Neural cell (in vitro differentiated cells): ENCODE measurements around the gene GLYATL3. TPM values are rescaled to one million over a fixed set of nuclear protein-coding genes. Genes with fewer than 3 reads are reported as not detected.

ENCODE experiments used
- H2AFZ ChIP-seq: fragments of 200-600, 300-800 bp; sonication (generic), shearing (Covaris generic); 2 replicates; pipeline ENCODE4 v1.6.0; 2014; ENCODE audit warnings: low read depth, mild to moderate bottlenecking, antibody characterized with exemption, low read length, moderate library complexity
- H3F3A ChIP-seq: fragments of 200-600 bp; shearing (Covaris generic); 2 replicates; pipeline ENCODE4 v1.6.1; 2016; ENCODE audit warnings: mild to moderate bottlenecking, moderate library complexity, mixed read lengths, antibody characterized with exemption, low read length; ENCODE audit not compliant: insufficient read depth, poor library complexity, severe bottlenecking
- H3K27ac ChIP-seq: fragments of 200-600, 300-800 bp; sonication (generic), shearing (Covaris generic); 2 replicates; pipeline ENCODE4 v1.5.1; 2014; ENCODE audit warnings: mild to moderate bottlenecking, low read length, moderate library complexity
- H3K27me3 ChIP-seq: fragments of 300-800, 200-600 bp; sonication (generic), shearing (Covaris generic); 2 replicates; pipeline ENCODE4 v1.6.0; 2014; ENCODE audit warnings: mild to moderate bottlenecking, low read depth, low read length, moderate library complexity; ENCODE audit not compliant: insufficient read depth
- H3K36me3 ChIP-seq: fragments of 300-800, 200-600 bp; sonication (generic), shearing (Covaris generic); 2 replicates; pipeline ENCODE4 v1.5.1; 2014; ENCODE audit warnings: mild to moderate bottlenecking, antibody characterized with exemption, low read length, moderate library complexity; ENCODE audit not compliant: insufficient read depth
- H3K4me2 ChIP-seq: fragments of 300-800, 200-600 bp; sonication (generic), shearing (Covaris generic); 2 replicates; pipeline ENCODE4 v1.6.0; 2014; ENCODE audit warnings: mild to moderate bottlenecking, low read length
- H3K4me3 ChIP-seq: fragments of 300-800, 200-600 bp; sonication (generic), shearing (Covaris generic); 2 replicates; pipeline ENCODE4 v1.5.1; 2014; ENCODE audit warnings: mild to moderate bottlenecking, low read length, moderate library complexity
- H3K79me2 ChIP-seq: fragments of 200-600 bp; shearing (Covaris generic); replicated peaks from 2 replicates; pipeline ENCODE4 v1.6.0; 2014; ENCODE audit warnings: mild to moderate bottlenecking, low read length, moderate library complexity; ENCODE audit not compliant: insufficient read depth
- H3K9ac ChIP-seq: fragments of 300-800, 200-600 bp; sonication (generic), shearing (Covaris generic); 2 replicates; pipeline ENCODE4 v1.6.1; 2016; ENCODE audit warnings: mild to moderate bottlenecking, low read length, mixed read lengths
- H3K9me2 ChIP-seq: fragments of 200-600 bp; shearing (Covaris generic); 2 replicates; pipeline ENCODE4 v1.6.1; 2016; ENCODE audit warnings: mild to moderate bottlenecking, low read length, mixed read lengths; ENCODE audit not compliant: insufficient read depth
- H3K9me3 ChIP-seq: fragments of 200-600, 300-800 bp; sonication (generic), shearing (Covaris generic); 2 replicates; pipeline ENCODE4 v1.6.1; 2016; ENCODE audit warnings: mild to moderate bottlenecking, mixed run types, low read length, moderate library complexity, mixed read lengths
- H4K20me1 ChIP-seq: fragments of 200-600 bp; shearing (Covaris generic); 2 replicates; pipeline ENCODE4 v1.6.1; 2016; ENCODE audit warnings: mild to moderate bottlenecking, mixed run types; ENCODE audit not compliant: insufficient read depth
- EP300 ChIP-seq: fragments of 450-650 bp; conservative IDR thresholded peaks from 2 replicates; pipeline ENCODE4 v1.6.1; 2014; ENCODE audit warnings: antibody characterized with exemption, mild to moderate bottlenecking, moderate library complexity; ENCODE audit not compliant: poor library complexity, severe bottlenecking
- EZH2 ChIP-seq: fragments of 200-600, 300-800 bp; shearing (Covaris generic), sonication (generic); IDR thresholded peaks from 2 replicates; pipeline ENCODE4 v1.6.1; 2014; ENCODE audit warnings: antibody characterized with exemption, low read length, borderline replicate concordance, mild to moderate bottlenecking; ENCODE audit not compliant: insufficient read depth, poor library complexity, severe bottlenecking
- MXI1 ChIP-seq: fragments of 450-650 bp; conservative IDR thresholded peaks from 2 replicates; pipeline ENCODE4 v1.6.1; 2014; ENCODE audit warnings: antibody characterized with exemption, mild to moderate bottlenecking; ENCODE audit not compliant: poor library complexity, severe bottlenecking
- POLR2AphosphoS5 ChIP-seq: IDR thresholded peaks from 2 replicates; pipeline ENCODE4 v1.6.1; 2012
- RAD21 ChIP-seq: fragments of 450-650 bp; conservative IDR thresholded peaks from 2 replicates; pipeline ENCODE4 v1.6.1; 2014; ENCODE audit warnings: antibody characterized with exemption, mild to moderate bottlenecking, moderate library complexity
- SMC3 ChIP-seq: fragments of 450-650 bp; conservative IDR thresholded peaks from 2 replicates; pipeline ENCODE4 v1.6.1; 2014; ENCODE audit warnings: antibody characterized with exemption, mild to moderate bottlenecking, moderate library complexity; ENCODE audit not compliant: poor library complexity
- TAF1 ChIP-seq: IDR thresholded peaks from 2 replicates; pipeline ENCODE4 v1.6.1; 2012; ENCODE audit warnings: low read depth
- polyA plus RNA-seq: library from polyadenylated mRNA; depleted of rRNA; stranded (reverse); fragments of >200 nt; gene quantifications from 2 replicates; pipeline ENCODE4 v1.2.3, GENCODE V29; 2014
- TF ChIP-seq, protein P1 (sequence below): fragments of 450-650 bp; IDR thresholded peaks from 2 replicates; pipeline ENCODE4 v1.5.1; 2014; ENCODE audit warnings: antibody characterized with exemption, mild to moderate bottlenecking, moderate library complexity; ENCODE audit not compliant: poor library complexity, severe bottlenecking
- TF ChIP-seq, protein P2 (sequence below): IDR thresholded peaks from 2 replicates; pipeline ENCODE4 v1.6.1; 2012; ENCODE audit warnings: borderline replicate concordance

GLYATL3 gene
- polyA plus RNA-seq, 1 donor from 2014 or later: not detected

GRCh38 chr6:49509342-49509741 lies 9.6 kb downstream of the GLYATL3 start:
- TF ChIP-seq POLR2AphosphoS5 (no peak), RAD21 (no peak), EP300 (no peak)
- Histone ChIP-seq H3K9me2 (no peaks in the 10 kb centered on the region), H3F3A (no peaks in the 10 kb centered on the region), H3K4me3 (no peak overlapping the region), H3K36me3 (no peaks in the 10 kb centered on the region), H3K27me3 (no peaks in the 10 kb centered on the region), H4K20me1 (no peaks in the 10 kb centered on the region), H3K79me2 (no peaks in the 10 kb centered on the region), H3K9ac (no peak overlapping the region), H3K27ac (no peak overlapping the region), H3K4me2 (no peak overlapping the region), H3K9me3 (no peaks in the 10 kb centered on the region), H2AFZ (no peak overlapping the region)

DNA sequence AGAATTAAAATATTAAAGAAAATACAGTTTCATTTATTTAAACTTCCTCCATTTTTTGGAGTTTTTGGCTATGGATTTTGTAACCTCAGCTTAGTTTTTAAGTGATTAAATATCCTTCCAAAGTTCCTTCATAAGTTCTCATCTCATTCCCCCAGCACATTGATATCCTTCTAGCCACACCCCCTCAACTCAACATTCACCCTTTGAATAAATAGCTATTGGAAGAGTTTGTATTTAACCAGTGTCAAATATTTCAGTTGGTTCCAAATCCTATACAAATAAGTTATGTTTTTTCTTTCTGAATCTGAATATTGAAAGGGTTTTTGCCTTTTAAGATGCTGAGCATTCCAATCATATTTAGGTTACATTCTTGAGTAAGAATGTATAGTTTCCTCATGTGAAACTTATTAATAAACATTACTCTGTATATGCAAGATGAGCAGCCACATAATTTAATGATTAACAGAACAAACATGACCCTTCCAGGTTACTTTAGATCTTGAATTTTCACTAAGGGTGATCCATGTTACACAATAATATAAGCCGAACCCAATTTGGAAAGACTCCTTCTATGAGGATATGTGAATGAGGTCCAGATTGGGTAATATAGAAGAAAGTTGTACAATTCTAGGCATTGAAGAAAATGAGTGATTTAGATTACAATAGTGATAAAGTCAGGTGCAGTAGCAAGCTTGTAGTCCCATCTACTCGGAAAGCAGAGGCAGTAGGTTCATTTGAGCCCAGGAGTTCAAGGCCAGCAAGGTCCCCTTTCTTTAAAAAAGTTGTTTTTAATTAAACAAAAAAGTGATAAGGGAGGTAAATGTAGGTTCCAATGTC lies 13.6 kb downstream of the GLYATL3 start:
- H3K27ac ChIP-seq: no peak overlapping the region
- H3K9ac ChIP-seq: no peak overlapping the region
- no peaks in the 10 kb centered on the region for H3K79me2 ChIP-seq
- no peaks in the 10 kb centered on the region for H3F3A ChIP-seq
- no peaks in the 10 kb centered on the region for H4K20me1 ChIP-seq
- TF ChIP-seq, protein P1, sequence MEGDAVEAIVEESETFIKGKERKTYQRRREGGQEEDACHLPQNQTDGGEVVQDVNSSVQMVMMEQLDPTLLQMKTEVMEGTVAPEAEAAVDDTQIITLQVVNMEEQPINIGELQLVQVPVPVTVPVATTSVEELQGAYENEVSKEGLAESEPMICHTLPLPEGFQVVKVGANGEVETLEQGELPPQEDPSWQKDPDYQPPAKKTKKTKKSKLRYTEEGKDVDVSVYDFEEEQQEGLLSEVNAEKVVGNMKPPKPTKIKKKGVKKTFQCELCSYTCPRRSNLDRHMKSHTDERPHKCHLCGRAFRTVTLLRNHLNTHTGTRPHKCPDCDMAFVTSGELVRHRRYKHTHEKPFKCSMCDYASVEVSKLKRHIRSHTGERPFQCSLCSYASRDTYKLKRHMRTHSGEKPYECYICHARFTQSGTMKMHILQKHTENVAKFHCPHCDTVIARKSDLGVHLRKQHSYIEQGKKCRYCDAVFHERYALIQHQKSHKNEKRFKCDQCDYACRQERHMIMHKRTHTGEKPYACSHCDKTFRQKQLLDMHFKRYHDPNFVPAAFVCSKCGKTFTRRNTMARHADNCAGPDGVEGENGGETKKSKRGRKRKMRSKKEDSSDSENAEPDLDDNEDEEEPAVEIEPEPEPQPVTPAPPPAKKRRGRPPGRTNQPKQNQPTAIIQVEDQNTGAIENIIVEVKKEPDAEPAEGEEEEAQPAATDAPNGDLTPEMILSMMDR: no peak
- TF ChIP-seq EP300 (no peak), SMC3 (no peak), MXI1 (no peak), RAD21 (no peak), POLR2AphosphoS5 (no peak), EZH2 (no peak), TAF1 (no peak)
- TF ChIP-seq, protein P2, sequence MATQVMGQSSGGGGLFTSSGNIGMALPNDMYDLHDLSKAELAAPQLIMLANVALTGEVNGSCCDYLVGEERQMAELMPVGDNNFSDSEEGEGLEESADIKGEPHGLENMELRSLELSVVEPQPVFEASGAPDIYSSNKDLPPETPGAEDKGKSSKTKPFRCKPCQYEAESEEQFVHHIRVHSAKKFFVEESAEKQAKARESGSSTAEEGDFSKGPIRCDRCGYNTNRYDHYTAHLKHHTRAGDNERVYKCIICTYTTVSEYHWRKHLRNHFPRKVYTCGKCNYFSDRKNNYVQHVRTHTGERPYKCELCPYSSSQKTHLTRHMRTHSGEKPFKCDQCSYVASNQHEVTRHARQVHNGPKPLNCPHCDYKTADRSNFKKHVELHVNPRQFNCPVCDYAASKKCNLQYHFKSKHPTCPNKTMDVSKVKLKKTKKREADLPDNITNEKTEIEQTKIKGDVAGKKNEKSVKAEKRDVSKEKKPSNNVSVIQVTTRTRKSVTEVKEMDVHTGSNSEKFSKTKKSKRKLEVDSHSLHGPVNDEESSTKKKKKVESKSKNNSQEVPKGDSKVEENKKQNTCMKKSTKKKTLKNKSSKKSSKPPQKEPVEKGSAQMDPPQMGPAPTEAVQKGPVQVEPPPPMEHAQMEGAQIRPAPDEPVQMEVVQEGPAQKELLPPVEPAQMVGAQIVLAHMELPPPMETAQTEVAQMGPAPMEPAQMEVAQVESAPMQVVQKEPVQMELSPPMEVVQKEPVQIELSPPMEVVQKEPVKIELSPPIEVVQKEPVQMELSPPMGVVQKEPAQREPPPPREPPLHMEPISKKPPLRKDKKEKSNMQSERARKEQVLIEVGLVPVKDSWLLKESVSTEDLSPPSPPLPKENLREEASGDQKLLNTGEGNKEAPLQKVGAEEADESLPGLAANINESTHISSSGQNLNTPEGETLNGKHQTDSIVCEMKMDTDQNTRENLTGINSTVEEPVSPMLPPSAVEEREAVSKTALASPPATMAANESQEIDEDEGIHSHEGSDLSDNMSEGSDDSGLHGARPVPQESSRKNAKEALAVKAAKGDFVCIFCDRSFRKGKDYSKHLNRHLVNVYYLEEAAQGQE: no peak
- H3K27me3 ChIP-seq: no peaks in the 10 kb centered on the region
- H3K36me3 ChIP-seq: no peaks in the 10 kb centered on the region
- H3K4me3 ChIP-seq: no peak overlapping the region
- H3K9me3 ChIP-seq: no peaks in the 10 kb centered on the region
- no peaks in the 10 kb centered on the region for H3K9me2 ChIP-seq
- H3K4me2 ChIP-seq: no peak overlapping the region
- H2AFZ ChIP-seq: no peak overlapping the region
